ENCODE results near the gene DYNC2H1.

Gene DYNC2H1

DNA sequence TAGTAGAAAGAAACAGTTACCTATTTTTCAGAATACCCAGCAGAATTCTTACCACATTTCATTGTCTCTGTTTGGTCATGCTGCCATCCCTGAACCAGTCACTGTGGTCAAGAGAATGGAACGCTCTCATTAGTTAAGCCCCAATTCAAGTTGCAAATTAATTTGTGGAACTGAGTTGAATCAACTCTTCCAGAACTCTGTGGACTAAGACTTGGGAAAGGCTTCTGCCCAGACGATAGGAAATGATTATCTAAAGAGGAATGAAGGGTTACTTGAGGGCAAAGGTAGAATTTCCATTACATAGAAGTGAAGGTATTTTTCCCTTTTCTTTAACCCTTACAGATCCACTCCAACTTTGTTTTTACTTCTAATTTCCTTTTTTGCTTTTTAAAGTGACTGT lies 286.4 kb downstream of the DYNC2H1 start:
- Histone ChIP-seq H3K4me3 (replicated peaks; ENCODE audit: insufficient read depth, low read length) (no peak overlapping the region), H3K27ac (replicated peaks) (no peak overlapping the region), H3K27me3 (ENCODE audit: insufficient read depth, poor library complexity, severe bottlenecking) (no peaks in the 10 kb centered on the region)
- TF ChIP-seq POLR2AphosphoS5 (IDR thresholded peaks at IDR 0.05; ENCODE audit: low read depth) (no peak), SPI1 (IDR thresholded peaks at IDR 0.05; ENCODE audit: borderline replicate concordance, low read depth) (no peak), GABPA (IDR thresholded peaks at IDR 0.05; ENCODE audit: low read depth) (no peak)
- TF ChIP-seq, protein P1, sequence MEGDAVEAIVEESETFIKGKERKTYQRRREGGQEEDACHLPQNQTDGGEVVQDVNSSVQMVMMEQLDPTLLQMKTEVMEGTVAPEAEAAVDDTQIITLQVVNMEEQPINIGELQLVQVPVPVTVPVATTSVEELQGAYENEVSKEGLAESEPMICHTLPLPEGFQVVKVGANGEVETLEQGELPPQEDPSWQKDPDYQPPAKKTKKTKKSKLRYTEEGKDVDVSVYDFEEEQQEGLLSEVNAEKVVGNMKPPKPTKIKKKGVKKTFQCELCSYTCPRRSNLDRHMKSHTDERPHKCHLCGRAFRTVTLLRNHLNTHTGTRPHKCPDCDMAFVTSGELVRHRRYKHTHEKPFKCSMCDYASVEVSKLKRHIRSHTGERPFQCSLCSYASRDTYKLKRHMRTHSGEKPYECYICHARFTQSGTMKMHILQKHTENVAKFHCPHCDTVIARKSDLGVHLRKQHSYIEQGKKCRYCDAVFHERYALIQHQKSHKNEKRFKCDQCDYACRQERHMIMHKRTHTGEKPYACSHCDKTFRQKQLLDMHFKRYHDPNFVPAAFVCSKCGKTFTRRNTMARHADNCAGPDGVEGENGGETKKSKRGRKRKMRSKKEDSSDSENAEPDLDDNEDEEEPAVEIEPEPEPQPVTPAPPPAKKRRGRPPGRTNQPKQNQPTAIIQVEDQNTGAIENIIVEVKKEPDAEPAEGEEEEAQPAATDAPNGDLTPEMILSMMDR (IDR thresholded peaks at IDR 0.05; ENCODE audit: insufficient read depth, low read length) = no peak
- TF ChIP-seq, protein P2, sequence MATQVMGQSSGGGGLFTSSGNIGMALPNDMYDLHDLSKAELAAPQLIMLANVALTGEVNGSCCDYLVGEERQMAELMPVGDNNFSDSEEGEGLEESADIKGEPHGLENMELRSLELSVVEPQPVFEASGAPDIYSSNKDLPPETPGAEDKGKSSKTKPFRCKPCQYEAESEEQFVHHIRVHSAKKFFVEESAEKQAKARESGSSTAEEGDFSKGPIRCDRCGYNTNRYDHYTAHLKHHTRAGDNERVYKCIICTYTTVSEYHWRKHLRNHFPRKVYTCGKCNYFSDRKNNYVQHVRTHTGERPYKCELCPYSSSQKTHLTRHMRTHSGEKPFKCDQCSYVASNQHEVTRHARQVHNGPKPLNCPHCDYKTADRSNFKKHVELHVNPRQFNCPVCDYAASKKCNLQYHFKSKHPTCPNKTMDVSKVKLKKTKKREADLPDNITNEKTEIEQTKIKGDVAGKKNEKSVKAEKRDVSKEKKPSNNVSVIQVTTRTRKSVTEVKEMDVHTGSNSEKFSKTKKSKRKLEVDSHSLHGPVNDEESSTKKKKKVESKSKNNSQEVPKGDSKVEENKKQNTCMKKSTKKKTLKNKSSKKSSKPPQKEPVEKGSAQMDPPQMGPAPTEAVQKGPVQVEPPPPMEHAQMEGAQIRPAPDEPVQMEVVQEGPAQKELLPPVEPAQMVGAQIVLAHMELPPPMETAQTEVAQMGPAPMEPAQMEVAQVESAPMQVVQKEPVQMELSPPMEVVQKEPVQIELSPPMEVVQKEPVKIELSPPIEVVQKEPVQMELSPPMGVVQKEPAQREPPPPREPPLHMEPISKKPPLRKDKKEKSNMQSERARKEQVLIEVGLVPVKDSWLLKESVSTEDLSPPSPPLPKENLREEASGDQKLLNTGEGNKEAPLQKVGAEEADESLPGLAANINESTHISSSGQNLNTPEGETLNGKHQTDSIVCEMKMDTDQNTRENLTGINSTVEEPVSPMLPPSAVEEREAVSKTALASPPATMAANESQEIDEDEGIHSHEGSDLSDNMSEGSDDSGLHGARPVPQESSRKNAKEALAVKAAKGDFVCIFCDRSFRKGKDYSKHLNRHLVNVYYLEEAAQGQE (IDR thresholded peaks at IDR 0.05; ENCODE audit: insufficient replicate concordance, low read depth) = no peak
- no peak for DNase-seq (ENCODE audit: low read depth in 1 of 2, low spot score in 1 of 2)

DNA sequence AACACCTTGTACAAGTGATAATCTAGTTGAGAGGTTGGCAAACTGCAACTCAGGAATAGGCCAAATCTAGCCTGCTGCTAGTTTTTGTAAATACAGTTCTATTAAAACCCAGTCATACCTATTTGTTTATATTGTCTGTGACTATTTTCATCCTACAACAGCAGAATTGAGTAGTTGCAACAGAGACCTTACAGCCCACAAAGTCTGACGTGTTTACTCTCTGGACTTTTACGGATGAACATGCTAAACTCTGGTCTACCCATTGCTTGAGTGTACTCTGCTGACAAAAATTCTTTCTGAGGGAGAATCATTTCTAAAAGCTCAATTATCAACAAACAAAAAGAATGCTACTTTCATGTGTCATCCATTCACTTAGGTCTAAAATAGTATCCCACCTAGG lies 287.0 kb downstream of the DYNC2H1 start:
- Histone ChIP-seq H3K4me3 (replicated peaks; ENCODE audit: insufficient read depth, low read length) (no peak overlapping the region), H3K27me3 (ENCODE audit: insufficient read depth, poor library complexity, severe bottlenecking) (no peaks in the 10 kb centered on the region), H3K27ac (replicated peaks) (no peak overlapping the region)
- no peak for DNase-seq (ENCODE audit: low read depth in 1 of 2, low spot score in 1 of 2)
- no peak for TF ChIP-seq GABPA (IDR thresholded peaks at IDR 0.05; ENCODE audit: low read depth)
- no peak for TF ChIP-seq POLR2AphosphoS5 (IDR thresholded peaks at IDR 0.05; ENCODE audit: low read depth)
- TF ChIP-seq, protein P2 (IDR thresholded peaks at IDR 0.05; ENCODE audit: insufficient replicate concordance, low read depth) = no peak
- TF ChIP-seq, protein P1 (IDR thresholded peaks at IDR 0.05; ENCODE audit: insufficient read depth, low read length) = no peak
- TF ChIP-seq SPI1 (IDR thresholded peaks at IDR 0.05; ENCODE audit: borderline replicate concordance, low read depth) = no peak

DNA sequence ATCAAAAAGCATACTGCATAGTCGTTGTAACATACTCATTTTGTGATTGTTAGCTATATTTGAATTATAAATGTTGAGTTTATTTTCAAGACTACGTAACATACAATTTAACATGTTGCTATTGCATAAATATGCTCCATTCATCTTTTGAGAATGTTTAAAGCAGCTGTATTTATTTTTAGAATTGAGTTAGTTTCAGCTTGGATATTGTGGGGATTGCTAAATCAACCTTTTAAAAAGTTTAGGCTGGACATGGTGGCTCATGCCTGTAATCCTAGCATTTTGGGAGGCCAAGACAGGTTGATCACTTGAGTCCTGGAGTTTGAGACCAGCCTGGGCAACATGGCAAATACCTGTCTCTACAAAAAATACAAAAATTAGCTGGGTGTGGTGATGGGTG lies 288.1 kb downstream of the DYNC2H1 start:
- no peak for TF ChIP-seq SPI1 (IDR thresholded peaks at IDR 0.05; ENCODE audit: borderline replicate concordance, low read depth)
- TF ChIP-seq, protein P2 (IDR thresholded peaks at IDR 0.05; ENCODE audit: insufficient replicate concordance, low read depth) = no peak
- no peak for TF ChIP-seq GABPA (IDR thresholded peaks at IDR 0.05; ENCODE audit: low read depth)
- TF ChIP-seq POLR2AphosphoS5 (IDR thresholded peaks at IDR 0.05; ENCODE audit: low read depth) = no peak
- TF ChIP-seq, protein P1 (IDR thresholded peaks at IDR 0.05; ENCODE audit: insufficient read depth, low read length) = no peak
- no peak for DNase-seq (ENCODE audit: low read depth in 1 of 2, low spot score in 1 of 2)
- Histone ChIP-seq H3K4me3 (replicated peaks; ENCODE audit: insufficient read depth, low read length) (no peak overlapping the region), H3K27ac (replicated peaks) (no peak overlapping the region), H3K27me3 (ENCODE audit: insufficient read depth, poor library complexity, severe bottlenecking) (no peaks in the 10 kb centered on the region)

Measured in HL-60 (cell line).